GM19395 (cell line): ENCODE results near the gene CDH18.

Experiments used
- ATAC-seq: cut with Tn5 transposase; IDR thresholded peaks from one replicate; pipeline ENCODE4 v1.9.1; 2021; ENCODE audit warnings: mild to moderate bottlenecking, moderate library complexity; ENCODE audit not compliant: unreplicated experiment

The CDH18 gene

DNA sequence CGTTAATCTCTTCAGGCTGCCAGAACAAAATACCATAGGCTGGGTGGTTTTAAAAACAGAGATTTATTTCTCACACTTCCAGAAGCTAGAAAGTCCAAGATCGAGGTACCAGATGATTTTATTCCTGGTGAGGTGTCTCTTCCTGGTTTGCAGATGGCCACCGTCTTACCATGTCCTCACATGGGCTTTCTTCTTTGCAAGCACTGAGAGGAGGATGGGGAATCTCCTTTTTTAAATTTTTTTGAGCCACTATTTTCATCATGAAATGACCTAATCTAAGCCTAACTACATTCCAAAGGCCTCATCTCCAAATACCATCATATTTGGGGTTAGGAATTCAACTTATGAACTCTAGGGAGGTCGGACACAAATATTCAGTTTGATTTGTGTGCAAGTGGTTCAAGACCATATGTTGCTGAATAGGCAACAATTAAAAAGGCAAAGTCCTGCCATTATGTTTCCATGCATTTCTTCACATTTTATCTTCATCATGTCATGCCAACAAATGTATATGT, 371.2 kb downstream of the CDH18 start:
- ATAC-seq, result no peak

DNA sequence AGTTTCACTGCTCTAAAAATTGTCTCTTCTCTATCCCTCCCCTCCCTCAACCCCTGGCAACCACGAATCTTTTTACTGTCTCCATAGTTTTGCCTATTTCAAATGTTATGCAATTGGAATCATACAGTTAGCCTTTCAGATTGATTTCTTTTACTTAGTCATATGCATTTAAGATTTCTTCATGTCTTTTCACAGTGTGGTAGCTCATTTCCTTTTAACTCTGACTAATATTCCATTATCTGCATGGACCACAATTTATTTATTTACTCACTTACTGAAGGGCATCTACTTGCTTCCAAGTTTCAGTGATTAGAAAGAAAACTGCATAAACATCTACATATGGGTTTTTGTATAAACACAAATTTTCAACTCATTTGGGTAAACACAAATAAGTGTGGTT, 372.3 kb downstream of the CDH18 start:
- ATAC-seq, result no peak

DNA sequence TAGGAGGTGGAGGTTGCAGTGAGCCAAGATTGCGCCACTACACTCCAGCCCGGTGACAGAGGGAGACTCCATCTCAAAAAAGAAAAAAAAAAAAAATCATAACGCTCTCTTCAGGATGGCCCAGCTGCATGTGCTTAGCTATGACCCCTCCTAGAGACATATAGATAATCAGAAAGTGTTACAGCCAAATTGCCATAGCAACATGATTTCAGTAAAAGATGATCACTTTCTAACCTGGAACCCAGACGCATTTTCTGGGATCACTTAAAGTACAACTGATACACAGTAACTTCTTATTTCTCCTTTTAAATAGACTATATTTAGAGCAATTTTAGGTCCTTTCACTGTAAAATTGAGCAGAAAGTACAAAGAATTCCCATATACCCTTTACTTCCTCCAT, 372.9 kb downstream of the CDH18 start:
- no peak for ATAC-seq

DNA sequence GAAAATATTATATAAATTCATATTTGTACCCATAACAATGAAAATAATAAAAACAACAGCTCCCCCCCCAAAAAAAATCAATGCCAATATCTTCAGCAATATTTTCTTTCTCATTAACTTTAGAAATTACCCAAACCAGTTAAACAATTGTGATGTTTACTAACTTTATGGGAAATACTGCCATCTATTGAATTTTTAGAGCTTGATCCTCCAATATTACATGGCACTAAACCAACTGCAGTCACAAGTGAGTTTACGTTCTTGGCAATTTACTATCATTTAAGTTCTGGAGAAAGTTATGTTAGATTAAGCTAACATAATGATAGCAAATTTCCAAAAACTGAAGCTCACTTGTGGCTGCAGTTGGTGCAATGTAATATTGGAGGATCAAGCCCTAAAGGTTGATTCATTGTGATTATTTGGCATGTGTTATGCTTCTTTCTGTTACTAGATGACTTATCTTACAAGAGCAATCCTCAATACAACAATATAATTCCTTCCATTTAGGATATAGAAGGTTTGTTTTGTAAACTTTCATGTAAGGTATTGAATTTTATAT, 379.5 kb downstream of the CDH18 start:
- ATAC-seq, result no peak

DNA sequence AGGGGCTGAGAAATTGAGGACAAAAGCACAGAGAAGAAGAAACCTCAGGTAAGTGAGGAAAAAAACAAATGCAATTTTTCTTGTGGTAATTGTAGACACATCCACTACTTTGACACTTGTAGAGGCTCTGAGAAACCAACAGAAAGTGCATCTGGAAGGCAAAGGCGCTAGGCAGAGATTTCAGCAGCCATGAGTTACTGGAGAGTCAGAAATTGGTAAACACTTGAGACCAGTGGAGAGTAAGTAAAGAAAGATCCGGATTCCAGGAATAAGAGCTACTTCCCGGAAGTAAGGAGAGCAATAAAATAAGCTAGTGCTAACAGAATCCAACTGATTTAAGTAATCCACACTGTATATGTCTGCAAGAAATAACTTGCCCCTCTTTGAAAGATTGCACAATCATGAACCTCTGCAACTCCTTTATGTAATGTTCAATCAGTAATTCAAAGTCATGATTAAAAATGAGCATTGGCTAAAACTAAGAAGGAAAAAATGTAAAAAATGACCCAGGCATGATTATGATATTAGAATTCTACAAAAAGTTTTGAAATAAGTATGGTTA, 382.1 kb downstream of the CDH18 start:
- no peak for ATAC-seq

DNA sequence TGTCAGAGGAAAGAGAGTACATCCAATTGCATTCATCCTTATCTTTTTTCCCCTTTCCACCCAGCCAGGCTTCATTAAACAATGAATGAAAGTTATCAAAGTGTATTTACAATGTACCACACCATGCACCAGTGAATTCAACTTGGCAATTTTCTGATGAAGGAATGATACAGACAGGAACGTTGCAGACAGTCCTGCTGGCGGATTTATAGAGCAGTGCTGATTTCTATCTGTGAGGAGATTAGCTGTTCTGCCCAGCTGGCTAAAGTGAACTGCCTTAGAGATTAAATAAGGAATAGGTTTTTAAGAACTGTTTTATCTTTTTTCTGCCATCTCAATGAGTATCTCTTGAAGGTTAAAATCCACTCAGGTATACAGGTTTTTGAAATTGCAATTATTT, 403.9 kb downstream of the CDH18 start:
- ATAC-seq, result no peak

DNA sequence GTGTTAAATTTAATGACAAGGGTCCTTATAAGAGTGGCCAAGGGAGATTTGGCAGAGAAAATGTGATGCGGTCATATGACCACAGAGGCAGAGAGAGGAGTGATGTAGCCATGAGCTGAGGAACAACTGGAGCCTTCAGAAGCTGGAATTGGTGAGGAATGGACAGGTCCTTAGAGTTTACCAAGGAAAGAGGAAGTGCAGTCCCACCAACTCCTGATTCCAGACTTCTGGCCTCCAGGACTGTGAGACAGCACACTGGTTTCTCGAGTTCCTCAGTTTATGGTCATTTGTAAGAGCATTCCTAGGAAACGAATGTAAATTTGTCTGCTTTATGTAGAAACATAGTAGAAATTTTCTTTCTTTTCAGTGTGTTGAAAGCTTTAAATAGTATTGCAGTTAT, 410.1 kb downstream of the CDH18 start:
- ATAC-seq, result no peak

DNA sequence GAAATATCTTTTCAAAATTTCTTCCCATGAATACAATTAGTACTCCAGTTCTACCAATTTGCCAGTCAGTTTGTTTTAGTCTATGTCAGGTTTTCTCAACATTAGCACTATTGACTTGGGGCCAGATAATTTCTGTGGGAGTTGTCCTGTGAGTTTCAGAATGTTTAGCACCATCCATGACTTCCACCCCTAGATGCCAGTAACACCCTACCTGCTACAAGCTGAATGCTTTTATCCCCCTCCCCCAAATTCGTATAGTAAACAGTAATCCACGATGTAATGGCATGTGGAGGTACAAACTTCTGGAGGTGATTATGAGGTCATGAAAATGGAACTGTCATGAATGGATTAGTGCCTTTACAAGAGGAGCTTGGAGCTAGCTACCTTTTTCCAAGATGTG, 420.0 kb downstream of the CDH18 start:
- no peak for ATAC-seq

DNA sequence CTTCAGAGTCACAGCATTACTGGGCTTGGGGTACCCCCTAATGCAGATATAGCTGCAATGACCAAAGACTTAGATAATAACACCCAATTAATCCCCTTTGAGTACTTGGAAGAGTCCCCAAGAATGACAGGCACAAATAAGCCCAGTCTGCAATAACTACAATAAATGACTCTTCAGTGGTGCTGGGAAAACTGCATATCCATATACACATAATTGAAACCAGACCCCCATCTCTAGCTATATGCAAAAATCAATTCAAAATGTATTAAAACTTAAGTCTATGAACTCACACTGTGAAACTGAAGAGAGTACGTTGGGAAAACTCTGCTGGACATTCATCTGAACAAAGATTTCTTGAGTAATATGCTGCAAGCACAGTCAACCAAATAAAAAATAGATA, 422.5 kb downstream of the CDH18 start:
- ATAC-seq, result no peak

DNA sequence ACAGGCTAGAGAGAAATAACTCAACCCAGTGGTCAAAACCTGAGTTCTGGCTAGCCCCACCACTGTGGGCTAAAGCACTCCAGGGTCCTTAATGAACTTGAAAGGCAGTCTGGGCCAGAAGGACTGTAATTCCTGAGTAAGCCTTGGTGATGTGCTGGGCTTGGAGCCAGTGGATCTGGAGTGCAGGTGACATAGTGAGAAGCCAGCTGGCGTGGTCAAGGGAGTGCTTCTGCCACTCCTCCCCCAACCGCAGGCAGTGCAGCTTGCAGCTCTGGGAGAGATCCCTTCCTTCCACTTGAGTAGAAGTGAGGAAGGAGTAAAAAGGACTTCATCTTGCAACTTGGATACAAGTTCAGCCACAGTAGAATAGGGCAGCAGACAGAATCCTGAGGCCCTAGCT, 424.0 kb downstream of the CDH18 start:
- no peak for ATAC-seq

DNA sequence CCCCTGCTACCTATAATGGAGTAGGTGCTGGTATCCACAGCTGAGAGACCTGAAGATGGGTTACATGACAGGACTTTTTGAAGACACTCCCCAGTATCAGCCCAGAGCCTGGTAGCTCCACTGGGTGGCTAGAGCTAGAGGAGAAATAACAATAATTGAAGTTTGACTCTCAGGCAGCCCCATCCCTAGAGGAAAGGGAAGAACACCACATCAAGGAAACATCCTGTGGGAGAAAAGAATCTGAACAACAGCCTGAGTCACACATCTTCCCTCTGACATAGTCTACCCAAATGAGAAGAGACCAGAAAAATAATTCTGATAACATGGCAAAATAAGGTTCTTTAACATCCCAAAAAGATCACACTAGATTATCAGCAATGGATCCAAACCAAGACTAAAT, 432.1 kb downstream of the CDH18 start:
- ATAC-seq, result no peak

DNA sequence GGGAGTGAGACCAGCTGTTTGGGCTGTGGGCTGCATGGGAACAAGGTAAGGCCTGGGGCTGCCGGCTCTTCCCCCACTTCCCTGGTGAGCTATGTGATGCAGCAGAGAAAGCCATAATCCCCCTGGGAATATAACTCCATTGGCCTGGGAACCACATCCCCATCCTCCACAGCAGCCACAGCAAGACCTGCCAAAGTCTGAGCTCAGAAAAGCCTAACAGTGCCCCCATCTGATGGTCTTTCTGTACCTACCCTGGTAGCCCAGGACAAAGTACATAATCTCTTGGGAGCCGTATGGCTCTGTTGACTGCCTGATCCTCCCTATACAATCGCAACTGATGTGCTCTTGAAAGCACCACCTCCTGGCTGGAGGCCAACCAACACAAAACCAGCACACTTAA, 432.6 kb downstream of the CDH18 start:
- no peak for ATAC-seq

DNA sequence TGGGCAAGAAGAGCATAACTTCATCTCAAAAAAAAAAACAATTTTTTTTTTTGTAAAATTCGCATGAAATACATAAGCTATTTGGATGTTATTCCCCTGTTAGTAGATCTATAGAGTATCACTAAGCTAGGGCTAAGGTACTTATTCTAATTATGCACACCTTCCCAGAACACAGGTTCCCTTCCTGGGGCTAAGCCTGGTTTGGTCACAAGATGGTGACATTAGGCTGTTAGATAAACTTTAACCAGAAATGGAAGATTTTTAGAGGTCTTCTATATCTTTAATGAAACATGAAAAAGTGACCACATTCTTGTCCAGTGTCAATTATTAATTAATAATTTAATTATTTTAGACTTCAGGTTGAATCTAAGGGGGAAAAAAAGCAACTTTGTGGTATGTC, 433.5 kb downstream of the CDH18 start:
- no peak for ATAC-seq

DNA sequence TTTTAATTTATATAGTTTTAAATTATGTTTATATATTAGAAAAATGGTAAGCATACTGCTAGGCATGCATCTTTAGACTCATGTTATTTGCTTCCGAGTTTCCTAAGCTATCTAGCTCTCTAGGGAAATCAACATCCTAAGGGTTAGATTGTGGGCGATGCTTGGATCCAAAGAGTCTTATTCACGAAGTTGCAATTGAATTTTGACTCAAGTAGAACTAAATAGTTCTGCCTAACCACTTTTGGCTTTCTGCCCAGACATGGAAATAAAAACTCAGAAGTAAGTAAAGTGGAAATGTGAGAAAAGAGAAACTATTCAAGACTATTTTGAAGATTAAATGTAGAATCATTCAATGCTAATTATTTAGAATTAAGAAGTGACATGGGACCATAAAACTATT, 440.4 kb downstream of the CDH18 start:
- no peak for ATAC-seq

DNA sequence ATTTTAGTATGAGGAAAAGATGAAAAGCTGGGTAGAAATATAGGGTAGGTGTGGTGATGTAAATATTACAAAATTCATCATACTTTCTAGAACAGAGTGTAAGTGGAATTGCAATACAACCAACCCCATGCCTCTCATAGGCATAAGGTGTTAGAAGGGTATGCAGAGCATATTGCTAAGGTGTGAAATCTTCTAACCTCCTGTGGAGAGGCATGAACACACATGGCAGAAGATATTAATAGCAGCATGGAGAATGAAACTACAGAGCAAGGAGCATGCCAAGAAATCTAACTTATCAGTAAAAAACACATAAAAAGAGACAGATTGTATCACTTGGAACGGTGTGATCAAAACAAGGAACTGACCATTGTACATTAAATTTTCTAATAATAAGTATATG, 441.5 kb downstream of the CDH18 start:
- no peak for ATAC-seq

DNA sequence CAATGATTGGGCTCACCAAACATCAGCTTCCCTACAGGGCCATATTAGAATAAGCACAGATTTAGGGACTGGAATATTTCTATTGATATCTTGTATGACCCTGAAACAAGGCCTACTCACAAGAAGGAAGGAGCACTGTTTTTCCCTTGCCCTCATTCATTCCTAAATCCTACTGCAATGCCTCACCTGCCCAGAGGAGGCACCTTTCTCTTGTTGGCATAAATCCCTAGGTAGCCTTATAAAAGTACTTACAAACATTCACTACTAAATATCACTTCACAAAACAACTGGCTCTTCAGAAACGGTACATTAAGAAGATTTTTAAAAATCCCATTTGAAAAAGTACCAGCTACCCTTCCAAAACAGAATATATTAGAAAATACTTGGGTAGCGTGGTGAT, 449.4 kb downstream of the CDH18 start:
- ATAC-seq, result no peak

DNA sequence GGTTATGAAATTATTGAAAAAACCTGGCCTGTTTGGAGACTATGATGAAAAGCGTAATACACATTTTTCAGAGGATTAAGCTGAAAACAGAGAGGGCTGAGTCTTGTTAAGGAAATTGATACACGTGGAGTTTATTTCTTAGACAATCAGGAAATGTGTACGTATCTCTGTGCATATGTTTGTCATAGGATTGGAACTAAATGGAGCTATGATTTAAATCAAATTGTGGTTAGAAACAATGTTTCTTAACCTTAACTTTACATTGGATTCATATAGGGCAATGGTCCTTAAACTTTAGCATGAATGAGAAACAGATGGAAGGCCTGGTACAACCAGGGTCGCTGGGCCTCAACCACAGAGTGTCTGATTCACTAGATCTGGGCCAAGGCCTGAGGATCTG, 451.6 kb downstream of the CDH18 start:
- ATAC-seq, result no peak

DNA sequence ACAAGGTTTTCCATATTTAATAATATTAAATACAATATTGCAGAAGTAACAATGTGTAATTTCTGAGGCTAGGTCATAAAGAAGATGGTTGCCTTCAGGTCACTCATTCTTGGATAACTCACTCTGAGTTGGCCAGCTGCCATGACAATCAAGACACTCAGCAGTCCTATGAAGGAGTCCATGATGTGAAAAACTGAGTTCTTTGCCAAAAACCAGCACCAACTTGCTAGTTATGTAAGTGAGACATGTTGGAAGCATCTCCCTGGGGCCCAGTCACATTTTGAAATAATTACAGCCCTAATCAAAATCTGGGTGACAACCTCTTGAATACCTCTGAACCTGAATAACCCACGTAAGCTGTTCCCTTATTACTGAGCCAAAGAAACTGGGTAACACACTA, 453.2 kb downstream of the CDH18 start:
- ATAC-seq, result no peak

DNA sequence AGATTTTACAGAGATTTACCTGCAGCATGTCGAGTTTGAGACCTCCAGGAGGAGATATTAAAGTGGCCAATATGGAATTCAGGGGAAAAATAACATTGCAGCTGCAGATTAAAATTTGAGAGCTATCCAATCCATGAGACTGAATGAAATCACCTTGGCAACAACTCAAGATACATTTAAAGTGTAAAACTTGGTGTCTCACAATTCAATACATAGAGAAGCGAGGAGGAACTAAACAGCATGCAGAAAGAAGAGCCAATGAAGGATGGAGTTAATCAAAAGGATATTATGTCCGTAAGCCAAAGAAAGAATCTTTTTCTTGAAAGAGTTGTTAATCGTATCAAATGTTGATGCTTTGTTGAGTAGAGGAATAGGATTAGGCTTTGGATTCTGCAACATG, 455.1 kb downstream of the CDH18 start:
- no peak for ATAC-seq

DNA sequence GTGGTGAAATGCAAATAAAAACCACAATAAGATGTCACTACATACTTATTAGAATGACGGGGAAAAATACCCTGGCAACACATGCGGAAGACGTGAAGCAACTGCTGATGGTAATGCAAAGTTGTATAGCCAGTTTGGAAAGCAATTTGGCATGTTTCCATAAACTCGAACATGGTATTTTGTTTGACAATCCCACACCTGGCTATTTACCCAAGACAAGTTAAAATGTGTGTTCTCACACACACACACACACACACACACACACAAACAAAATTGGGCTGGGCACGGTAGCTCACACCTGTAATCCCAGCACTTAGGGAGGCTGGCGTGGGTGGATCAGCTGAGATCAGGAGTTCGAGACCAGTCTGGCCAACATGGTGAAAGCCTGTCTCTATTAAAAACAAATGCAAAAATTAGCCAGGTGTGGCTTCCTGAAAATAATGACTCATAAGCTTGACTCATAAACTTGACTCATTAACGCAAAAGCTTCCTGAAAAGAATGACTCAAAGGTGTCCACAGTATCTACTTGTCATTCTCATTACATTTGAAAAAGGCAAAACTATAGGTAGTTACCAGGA, 456.5 kb downstream of the CDH18 start:
- ATAC-seq, result no peak

DNA sequence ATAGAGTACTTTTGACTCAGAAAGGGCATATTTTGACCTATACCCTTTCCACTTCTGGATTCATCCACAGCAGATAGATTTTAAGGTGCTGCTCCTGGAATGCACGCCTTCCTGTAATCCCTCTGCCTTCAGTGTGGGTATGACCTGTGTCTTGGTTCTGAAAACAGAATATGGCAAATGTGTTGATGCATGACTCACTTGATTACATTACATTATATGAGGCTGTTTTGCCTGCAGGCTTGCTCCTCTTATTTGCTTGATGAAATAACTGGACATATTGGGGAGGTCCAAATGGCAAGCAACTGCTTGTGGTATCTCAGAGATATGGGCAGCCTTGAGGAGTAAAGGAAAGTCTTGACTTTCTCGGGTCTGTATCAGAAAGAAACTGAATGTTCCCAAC, 468.6 kb downstream of the CDH18 start:
- no peak for ATAC-seq

DNA sequence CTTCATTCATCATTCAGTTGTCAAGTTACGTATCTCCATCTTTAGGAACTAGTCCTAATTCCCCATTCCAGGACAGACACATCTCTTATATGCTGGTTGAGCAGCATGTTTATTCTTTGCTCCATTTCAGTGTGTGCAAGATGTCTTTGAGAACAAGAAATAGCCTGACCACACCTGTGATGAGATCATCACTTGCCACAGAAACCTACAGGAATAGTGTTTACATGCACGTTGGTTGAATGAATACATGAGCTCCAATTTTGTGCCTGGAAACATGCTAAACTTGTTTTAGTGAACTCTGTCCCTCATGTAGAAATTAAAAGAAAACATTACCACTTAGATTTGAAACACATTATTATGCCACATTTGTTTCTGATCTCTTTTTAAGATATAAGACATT, 489.1 kb downstream of the CDH18 start:
- ATAC-seq, result no peak

DNA sequence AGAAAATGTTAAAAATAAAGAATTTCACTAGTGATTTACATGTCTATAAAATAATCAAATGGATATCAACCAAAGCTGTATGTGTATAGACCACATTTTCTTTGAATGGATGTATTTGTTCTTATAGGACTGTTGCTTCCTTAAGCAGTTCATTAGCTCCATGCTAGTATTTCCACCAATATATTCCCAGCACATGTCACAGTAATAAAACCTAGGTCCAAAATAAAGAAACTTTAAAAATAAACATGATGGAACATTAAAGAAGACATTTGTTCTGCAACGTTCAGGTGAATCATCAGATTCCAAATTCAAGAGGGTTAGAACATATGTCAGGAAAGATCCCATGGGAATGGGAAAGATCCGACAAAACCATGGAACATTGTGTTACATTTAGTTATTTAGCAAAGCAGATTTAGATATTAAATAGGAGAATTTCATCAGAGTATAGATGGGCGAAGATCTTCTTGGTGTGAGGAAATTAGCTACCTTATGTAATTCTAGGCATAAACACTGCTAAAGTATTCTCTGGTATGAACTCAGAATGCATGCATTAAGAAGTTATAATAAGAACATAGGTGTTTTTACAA, 490.7 kb downstream of the CDH18 start:
- ATAC-seq, result no peak
